Astrocyte (in vitro differentiated cells and primary cell): ENCODE data around the gene PDE11A.

ENCODE experiments used
- EZH2 ChIP-seq: IDR thresholded peaks from 2 replicates; pipeline ENCODE4 v1.6.1; 2012; ENCODE audit warnings: mild to moderate bottlenecking, low read length, inconsistent platforms; ENCODE audit not compliant: insufficient read depth
- TF ChIP-seq, protein P1 (sequence below): IDR thresholded peaks from 2 replicates; pipeline ENCODE4 v1.5.1; 2011; ENCODE audit warnings: low read depth, mild to moderate bottlenecking, inconsistent platforms, low read length, moderate library complexity; ENCODE audit not compliant: insufficient read depth

DNA sequence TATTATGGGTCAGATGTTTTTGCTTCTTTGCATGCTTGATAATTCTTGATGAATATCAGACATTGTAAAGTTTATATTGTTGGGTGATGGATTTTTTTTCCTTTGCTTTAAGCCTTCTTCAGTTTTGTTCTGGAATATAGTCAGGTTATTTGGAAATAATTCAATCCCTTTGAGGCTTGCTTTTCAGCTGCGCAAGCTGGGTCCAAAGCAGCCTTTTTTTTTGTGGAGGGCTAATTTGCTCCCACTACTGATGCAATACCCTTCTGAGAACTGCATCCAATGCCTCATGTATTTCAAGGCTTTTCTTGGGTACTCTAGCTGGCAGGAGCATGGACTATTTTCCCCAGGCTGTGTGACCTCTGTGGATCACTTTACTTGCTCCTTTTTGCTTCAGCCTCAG is 434.1 kb downstream of the PDE11A start:
- TF ChIP-seq, protein P1, sequence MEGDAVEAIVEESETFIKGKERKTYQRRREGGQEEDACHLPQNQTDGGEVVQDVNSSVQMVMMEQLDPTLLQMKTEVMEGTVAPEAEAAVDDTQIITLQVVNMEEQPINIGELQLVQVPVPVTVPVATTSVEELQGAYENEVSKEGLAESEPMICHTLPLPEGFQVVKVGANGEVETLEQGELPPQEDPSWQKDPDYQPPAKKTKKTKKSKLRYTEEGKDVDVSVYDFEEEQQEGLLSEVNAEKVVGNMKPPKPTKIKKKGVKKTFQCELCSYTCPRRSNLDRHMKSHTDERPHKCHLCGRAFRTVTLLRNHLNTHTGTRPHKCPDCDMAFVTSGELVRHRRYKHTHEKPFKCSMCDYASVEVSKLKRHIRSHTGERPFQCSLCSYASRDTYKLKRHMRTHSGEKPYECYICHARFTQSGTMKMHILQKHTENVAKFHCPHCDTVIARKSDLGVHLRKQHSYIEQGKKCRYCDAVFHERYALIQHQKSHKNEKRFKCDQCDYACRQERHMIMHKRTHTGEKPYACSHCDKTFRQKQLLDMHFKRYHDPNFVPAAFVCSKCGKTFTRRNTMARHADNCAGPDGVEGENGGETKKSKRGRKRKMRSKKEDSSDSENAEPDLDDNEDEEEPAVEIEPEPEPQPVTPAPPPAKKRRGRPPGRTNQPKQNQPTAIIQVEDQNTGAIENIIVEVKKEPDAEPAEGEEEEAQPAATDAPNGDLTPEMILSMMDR = no peak
- no peak for TF ChIP-seq EZH2
